ENCODE measurements around the gene KRT77. TPM values are rescaled to one million over a fixed set of nuclear protein-coding genes. Genes with fewer than 3 reads are reported as not detected.

KRT77 gene
- total RNA-seq, 4 donors from 2014 or later: not detected

- no peaks in the 10 kb centered on the region for H3K36me3 ChIP-seq
- H3K9me3 ChIP-seq: no peaks in the 10 kb centered on the region
- no peaks in the 10 kb centered on the region for H3K27me3 ChIP-seq
- no peak for DNase-seq
- no peak for TF ChIP-seq POLR2A (IDR thresholded peaks at IDR 0.05)
- no peak for TF ChIP-seq CTCF (IDR thresholded peaks at IDR 0.05)
- no peak overlapping the region for H3K27ac ChIP-seq
- no peaks in the 10 kb centered on the region for H3K4me1 ChIP-seq
- intact Hi-C loops (cut with DNase I; ENCODE audit: low total_unique reads): no loop called here
- no peak overlapping the region for H3K4me3 ChIP-seq
Observed at GRCh38 chr12:52682938-52683574, 20.3 kb downstream of the KRT77 start.

GRCh38 chr12:52682381-52682660 is 21.0 kb downstream of the KRT77 start:
- H3K27ac ChIP-seq: no peak overlapping the region
- intact Hi-C loops (cut with DNase I; ENCODE audit: low total_unique reads): no loop called here
- H3K4me3 ChIP-seq: no peak overlapping the region
- H3K27me3 ChIP-seq: no peaks in the 10 kb centered on the region
- no peak for DNase-seq
- H3K4me1 ChIP-seq: no peaks in the 10 kb centered on the region
- H3K9me3 ChIP-seq: no peaks in the 10 kb centered on the region
- no peaks in the 10 kb centered on the region for H3K36me3 ChIP-seq
- TF ChIP-seq POLR2A (IDR thresholded peaks at IDR 0.05) (no peak), CTCF (IDR thresholded peaks at IDR 0.05) (no peak)

DNA sequence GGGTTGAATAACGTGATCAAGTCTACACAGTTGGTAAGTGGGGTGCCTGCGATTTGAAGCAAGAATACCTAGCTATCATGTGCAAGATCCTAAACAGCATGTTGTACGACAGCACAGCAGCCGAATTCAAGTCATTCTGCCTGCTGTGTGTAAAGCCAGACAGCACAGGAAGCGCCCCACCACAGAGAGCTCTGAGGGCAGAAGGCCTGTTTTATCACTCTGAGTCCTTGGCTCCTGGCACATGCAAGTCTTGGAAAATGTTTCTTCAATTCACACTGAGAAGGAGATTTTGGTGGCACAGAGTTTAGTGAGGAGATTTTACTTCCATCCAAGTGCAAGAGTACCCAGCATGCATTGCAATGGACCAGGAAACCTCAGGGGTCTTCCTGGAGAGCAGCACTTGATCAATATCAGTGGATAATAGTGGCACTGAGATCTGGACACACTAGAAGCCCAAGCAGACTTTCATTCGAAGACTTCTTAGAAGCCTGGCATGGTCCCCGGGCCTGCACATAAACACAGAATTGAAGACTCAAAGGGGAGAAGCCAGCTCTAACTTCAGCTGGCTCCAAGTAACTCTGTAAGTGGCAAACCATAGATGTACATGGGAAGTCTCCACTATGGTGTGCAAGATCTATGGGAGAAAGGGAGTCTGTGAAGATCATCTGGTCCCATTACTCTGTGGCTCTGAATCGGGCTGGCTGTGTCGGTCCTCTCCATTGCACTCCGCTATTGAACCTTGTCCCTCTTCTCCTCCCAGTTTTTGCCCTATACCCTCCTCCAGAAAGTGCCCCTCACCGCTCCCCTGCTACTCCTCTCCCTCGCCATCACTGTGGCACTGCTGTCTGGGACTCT is 21.6 kb downstream of the KRT77 start:
- intact Hi-C loops (cut with DNase I; ENCODE audit: low total_unique reads): no loop called here
- DNase-seq: no peak
- Histone ChIP-seq H3K4me3 (no peak overlapping the region), H3K36me3 (no peaks in the 10 kb centered on the region), H3K9me3 (no peaks in the 10 kb centered on the region), H3K27ac (no peak overlapping the region), H3K27me3 (no peaks in the 10 kb centered on the region), H3K4me1 (no peaks in the 10 kb centered on the region)
- no peak for TF ChIP-seq POLR2A (IDR thresholded peaks at IDR 0.05)
- no peak for TF ChIP-seq CTCF (IDR thresholded peaks at IDR 0.05)

DNA sequence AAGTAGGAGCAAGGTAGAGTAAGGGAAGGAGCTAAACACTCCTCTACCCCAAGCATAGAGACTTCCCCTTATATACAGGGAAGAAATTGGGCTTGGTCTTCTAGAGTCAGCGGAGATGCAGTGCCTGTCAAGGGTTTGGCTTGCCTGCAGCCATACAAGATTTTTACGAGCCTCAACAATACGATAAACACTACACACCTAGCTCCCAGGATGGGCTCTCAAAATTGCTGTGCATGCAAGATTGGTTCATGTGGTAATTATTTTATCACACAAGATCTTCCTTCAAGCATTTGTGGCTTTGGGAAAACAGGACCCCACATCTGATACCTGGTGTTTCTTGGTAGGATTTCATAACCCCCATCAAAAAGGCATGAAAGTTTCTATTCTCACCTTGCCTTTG is 23.0 kb downstream of the KRT77 start, which contains the start of gene KRT1:
Gene KRT1 (minus strand): TSS at position 45 of the 400 bp plus-strand sequence. CDS start 59 bp downstream, outside the sequence.
- Histone ChIP-seq H3K36me3 (no peaks in the 10 kb centered on the region), H3K9me3 (no peaks in the 10 kb centered on the region), H3K4me1 (no peaks in the 10 kb centered on the region), H3K27ac (no peak within 1 kb of the TSS), H3K27me3 (no peaks in the 10 kb centered on the region), H3K4me3 (no peak within 1 kb of the TSS)
- DNase-seq: no peak
- intact Hi-C loops (cut with DNase I; ENCODE audit: low total_unique reads): no loop called here
- TF ChIP-seq POLR2A (IDR thresholded peaks at IDR 0.05) (no peak), CTCF (IDR thresholded peaks at IDR 0.05) (no peak)

DNA sequence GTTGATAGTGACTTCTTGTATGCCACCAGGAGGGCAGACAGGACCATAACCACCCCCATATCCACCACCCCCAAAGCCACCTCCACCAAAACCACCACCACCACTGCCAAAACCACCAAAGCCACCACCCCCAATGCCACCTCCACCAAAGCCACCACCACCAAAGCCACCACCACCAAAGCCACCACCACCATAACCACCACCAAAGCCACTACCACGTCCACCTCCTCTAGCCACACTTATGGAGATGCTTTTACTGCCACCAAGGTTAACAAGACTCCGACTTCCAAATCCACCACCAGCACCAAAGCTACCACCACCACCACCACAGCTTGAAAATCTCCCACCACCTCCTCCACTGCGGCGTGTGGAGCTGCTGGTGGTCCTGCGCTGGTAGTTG is 23.4 kb downstream of the KRT77 start:
- intact Hi-C loops (cut with DNase I; ENCODE audit: low total_unique reads): no loop called here
- H3K27me3 ChIP-seq: no peaks in the 10 kb centered on the region
- H3K36me3 ChIP-seq: no peaks in the 10 kb centered on the region
- no peaks in the 10 kb centered on the region for H3K4me1 ChIP-seq
- H3K4me3 ChIP-seq: no peak overlapping the region
- H3K27ac ChIP-seq: no peak overlapping the region
- no peak for TF ChIP-seq POLR2A (IDR thresholded peaks at IDR 0.05)
- TF ChIP-seq CTCF (IDR thresholded peaks at IDR 0.05): no peak
- DNase-seq: no peak
- H3K9me3 ChIP-seq: no peaks in the 10 kb centered on the region
